Neural progenitor cell (in vitro differentiated cells): ENCODE data around the gene NAT8. TPM values are rescaled to one million over a fixed set of nuclear protein-coding genes. Genes with fewer than 3 reads are reported as not detected.
"Not testable (repeated sequence)": the region's sequence is repeated elsewhere in the genome, so short reads cannot be mapped to it uniquely, and the experiment has no call there.

Experiments
- DNase-seq: peaks from one replicate; pipeline ENCODE4 v3.0.0-alpha.2; 2016; ENCODE audit warnings: low spot score
- H2AFZ ChIP-seq: fragments of 200-600 bp; sonication (generic); replicated peaks from 2 replicates; pipeline ENCODE4 v1.6.1; 2016; ENCODE audit warnings: antibody characterized with exemption
- H3F3A ChIP-seq: fragments of 200-600 bp; sonication (generic); 2 replicates; pipeline ENCODE4 v1.6.1; 2016; ENCODE audit warnings: antibody characterized with exemption, low read depth
- H3K27ac ChIP-seq: fragments of 200-600 bp; sonication (generic); 2 replicates; pipeline ENCODE4 v1.5.1; 2016; ENCODE audit warnings: mild to moderate bottlenecking
- H3K27me3 ChIP-seq: fragments of 200-600 bp; sonication (generic); 2 replicates; pipeline ENCODE4 v1.6.1; 2016; ENCODE audit warnings: mild to moderate bottlenecking, moderate library complexity
- H3K36me3 ChIP-seq: fragments of 200-600 bp; sonication (generic); 2 replicates; pipeline ENCODE4 v1.5.1; 2016
- H3K4me1 ChIP-seq: fragments of 200-600 bp; sonication (generic); 2 replicates; pipeline ENCODE4 v1.6.1; 2016; ENCODE audit warnings: mixed run types
- H3K4me2 ChIP-seq: fragments of 200-600 bp; sonication (generic); 2 replicates; pipeline ENCODE4 v1.6.1; 2016
- H3K4me3 ChIP-seq: fragments of 200-600 bp; sonication (generic); 2 replicates; pipeline ENCODE4 v1.5.1; 2016
- H3K79me2 ChIP-seq: fragments of 200-600 bp; sonication (generic); 2 replicates; pipeline ENCODE4 v1.6.1; 2016; ENCODE audit warnings: low read depth
- H3K9ac ChIP-seq: fragments of 200-600 bp; sonication (generic); 2 replicates; pipeline ENCODE4 v1.6.1; 2016
- H3K9me3 ChIP-seq: fragments of 200-600 bp; sonication (generic); 2 replicates; pipeline ENCODE4 v1.5.1; 2016; ENCODE audit warnings: low read depth
- H4K20me1 ChIP-seq: fragments of 200-600 bp; sonication (generic); 2 replicates; pipeline ENCODE4 v1.6.1; 2016; ENCODE audit warnings: low read depth
- H3K27ac Mint-ChIP-seq: 3 replicates; pipeline ENCODE4 v1.8.0; 2021; ENCODE audit warnings: mixed read lengths
- H3K27me3 Mint-ChIP-seq: 2 replicates; pipeline ENCODE4 v1.8.0; 2022; ENCODE audit warnings: low read depth, mild to moderate bottlenecking, inconsistent platforms, moderate library complexity, mixed read lengths; ENCODE audit not compliant: insufficient read depth
- H3K36me3 Mint-ChIP-seq: 3 replicates; pipeline ENCODE4 v1.8.0; 2021; ENCODE audit warnings: mixed read lengths
- H3K4me1 Mint-ChIP-seq: 3 replicates; pipeline ENCODE4 v1.8.0; 2021; ENCODE audit warnings: mixed read lengths
- H3K4me3 Mint-ChIP-seq: 3 replicates; pipeline ENCODE4 v1.8.0; 2021; ENCODE audit warnings: mild to moderate bottlenecking, moderate library complexity, mixed read lengths
- H3K9me3 Mint-ChIP-seq: 3 replicates; pipeline ENCODE4 v1.8.0; 2020; ENCODE audit warnings: mixed read lengths
- EZH2 ChIP-seq: fragments of 200-600 bp; sonication (generic); IDR thresholded peaks from 2 replicates; pipeline ENCODE4 v1.6.1; 2017; ENCODE audit warnings: antibody characterized with exemption, mild to moderate bottlenecking, moderate library complexity
- EZH2phosphoT487 ChIP-seq: fragments of 200-600 bp; sonication (generic); IDR thresholded peaks from 2 replicates; pipeline ENCODE4 v1.6.1; 2017; ENCODE audit warnings: antibody characterized with exemption
- total RNA-seq: library from RNA; depleted of rRNA; stranded (reverse); fragments of >200 nt; gene quantifications from 2 replicates; pipeline ENCODE4 v1.2.3, GENCODE V29; 2015; ENCODE audit warnings: low replicate concordance
- TF ChIP-seq, protein P1 (sequence below): fragments of 200-600 bp; sonication (generic); IDR thresholded peaks from 2 replicates; pipeline ENCODE4 v1.5.1; 2017; ENCODE audit warnings: antibody characterized with exemption, mild to moderate bottlenecking

The NAT8 gene
- total RNA-seq, 1 donor from 2014 or later: not detected

- no peak overlapping the region for H3K4me3 Mint-ChIP-seq
- H3K9me3 ChIP-seq: no peaks in the 10 kb centered on the region
- no peaks in the 10 kb centered on the region for H3K4me1 ChIP-seq
- TF ChIP-seq, protein P1, sequence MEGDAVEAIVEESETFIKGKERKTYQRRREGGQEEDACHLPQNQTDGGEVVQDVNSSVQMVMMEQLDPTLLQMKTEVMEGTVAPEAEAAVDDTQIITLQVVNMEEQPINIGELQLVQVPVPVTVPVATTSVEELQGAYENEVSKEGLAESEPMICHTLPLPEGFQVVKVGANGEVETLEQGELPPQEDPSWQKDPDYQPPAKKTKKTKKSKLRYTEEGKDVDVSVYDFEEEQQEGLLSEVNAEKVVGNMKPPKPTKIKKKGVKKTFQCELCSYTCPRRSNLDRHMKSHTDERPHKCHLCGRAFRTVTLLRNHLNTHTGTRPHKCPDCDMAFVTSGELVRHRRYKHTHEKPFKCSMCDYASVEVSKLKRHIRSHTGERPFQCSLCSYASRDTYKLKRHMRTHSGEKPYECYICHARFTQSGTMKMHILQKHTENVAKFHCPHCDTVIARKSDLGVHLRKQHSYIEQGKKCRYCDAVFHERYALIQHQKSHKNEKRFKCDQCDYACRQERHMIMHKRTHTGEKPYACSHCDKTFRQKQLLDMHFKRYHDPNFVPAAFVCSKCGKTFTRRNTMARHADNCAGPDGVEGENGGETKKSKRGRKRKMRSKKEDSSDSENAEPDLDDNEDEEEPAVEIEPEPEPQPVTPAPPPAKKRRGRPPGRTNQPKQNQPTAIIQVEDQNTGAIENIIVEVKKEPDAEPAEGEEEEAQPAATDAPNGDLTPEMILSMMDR: no peak
- TF ChIP-seq EZH2phosphoT487: no peak
- TF ChIP-seq EZH2: no peak
- H3K79me2 ChIP-seq: no peaks in the 10 kb centered on the region
- H3K9me3 Mint-ChIP-seq: no peaks in the 10 kb centered on the region
- H3K4me2 ChIP-seq: no peak overlapping the region
- peaks cover 28% of the 10 kb centered on the region for H3K27me3 ChIP-seq
- DNase-seq: no peak
- no peak overlapping the region for H3K27ac ChIP-seq
- H3K36me3 ChIP-seq: no peaks in the 10 kb centered on the region
- H3K27ac Mint-ChIP-seq: no peak overlapping the region
- H3K9ac ChIP-seq: no peak overlapping the region
- no peaks in the 10 kb centered on the region for H3K27me3 Mint-ChIP-seq
- no peaks in the 10 kb centered on the region for H3K36me3 Mint-ChIP-seq
- H3F3A ChIP-seq: no peaks in the 10 kb centered on the region
- no peak overlapping the region for H3K4me3 ChIP-seq
- no peaks in the 10 kb centered on the region for H4K20me1 ChIP-seq
- no peaks in the 10 kb centered on the region for H3K4me1 Mint-ChIP-seq
- no peak overlapping the region for H2AFZ ChIP-seq
Measured at GRCh38 chr2:73685764-73686438, 43.7 kb upstream of the NAT8 start.

GRCh38 chr2:73684905-73685304 is 42.7 kb upstream of the NAT8 start:
- TF ChIP-seq, protein P1: peak; percentile 43
- H3K4me3 ChIP-seq, H3K79me2 ChIP-seq, DNase-seq, H3K27ac Mint-ChIP-seq, H2AFZ ChIP-seq, H3K27ac ChIP-seq, H4K20me1 ChIP-seq, H3K9ac ChIP-seq, H3K36me3 Mint-ChIP-seq, H3K9me3 ChIP-seq, H3K9me3 Mint-ChIP-seq, H3K4me2 ChIP-seq, H3K27me3 Mint-ChIP-seq, H3K4me1 ChIP-seq, H3K4me1 Mint-ChIP-seq, H3K36me3 ChIP-seq, H3K4me3 Mint-ChIP-seq, H3F3A ChIP-seq: not testable (repeated sequence)
- H3K27me3 ChIP-seq: peaks cover 26% of the 10 kb centered on the region

DNA sequence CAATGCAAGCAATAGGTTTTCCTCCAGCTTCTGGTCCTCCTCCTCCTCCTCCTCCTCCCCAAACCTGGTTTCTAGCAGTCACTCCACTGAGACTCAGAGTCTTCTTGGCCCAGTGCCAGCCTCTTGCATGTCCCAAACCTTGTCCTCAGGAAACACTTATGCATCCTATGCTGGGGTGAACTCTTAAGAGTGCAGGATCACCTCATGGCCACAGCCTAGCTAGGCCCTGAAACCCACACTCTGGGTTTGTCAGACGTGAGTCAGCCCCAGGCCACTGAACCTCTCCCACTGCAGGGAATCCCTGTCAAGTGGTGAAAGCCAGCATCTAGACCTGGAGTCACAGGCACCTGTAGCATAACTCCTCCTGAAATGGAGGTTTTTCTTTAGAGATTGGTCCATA is 42.1 kb upstream of the NAT8 start:
- H3K9me3 Mint-ChIP-seq, H3K4me1 Mint-ChIP-seq, H3K27ac Mint-ChIP-seq, H3F3A ChIP-seq, H3K4me1 ChIP-seq, H3K79me2 ChIP-seq, H4K20me1 ChIP-seq, H2AFZ ChIP-seq, H3K36me3 Mint-ChIP-seq, H3K27me3 Mint-ChIP-seq, H3K4me2 ChIP-seq, H3K9me3 ChIP-seq, H3K27ac ChIP-seq, H3K4me3 ChIP-seq, H3K36me3 ChIP-seq, H3K4me3 Mint-ChIP-seq, DNase-seq, H3K9ac ChIP-seq: not testable (repeated sequence)
- peaks cover 26% of the 10 kb centered on the region for H3K27me3 ChIP-seq

DNA sequence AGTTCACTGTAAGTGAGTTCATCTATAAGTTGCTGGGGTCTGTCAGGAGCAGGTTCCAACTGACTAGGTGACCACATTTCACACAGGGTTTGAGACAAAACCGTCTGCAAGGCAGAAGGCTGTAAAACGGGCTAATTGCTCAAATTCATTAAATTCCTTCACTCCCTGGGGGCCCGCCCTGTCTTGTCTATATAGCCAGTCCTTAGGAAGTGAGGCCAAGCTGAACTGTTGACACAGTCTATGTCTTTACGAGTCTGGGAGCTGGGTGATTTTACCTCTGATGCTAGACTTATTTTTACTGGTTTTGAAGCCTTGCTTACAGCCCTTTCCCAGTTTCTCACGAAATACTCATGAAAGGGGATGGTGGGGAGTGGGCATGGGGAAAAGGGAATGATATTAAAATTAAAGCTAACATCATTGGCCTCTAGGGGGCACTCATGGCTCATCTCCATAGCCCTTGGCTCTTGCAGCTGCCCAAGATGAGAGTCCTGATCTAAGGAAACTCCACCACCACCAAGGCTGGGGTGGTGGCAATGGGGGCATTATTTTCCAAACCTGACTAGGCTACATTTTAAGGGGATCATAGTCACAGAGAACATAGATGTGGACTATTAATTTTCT is 37.8 kb upstream of the NAT8 start:
- peaks cover 23% of the 10 kb centered on the region for H3K27me3 ChIP-seq
- H3F3A ChIP-seq, H3K4me1 ChIP-seq, H3K9me3 ChIP-seq, H3K79me2 ChIP-seq, H3K27me3 Mint-ChIP-seq, H4K20me1 ChIP-seq, H3K27ac ChIP-seq, H3K4me3 Mint-ChIP-seq, H3K36me3 Mint-ChIP-seq, H3K27ac Mint-ChIP-seq, H3K36me3 ChIP-seq, H3K9ac ChIP-seq, H3K4me3 ChIP-seq, H3K9me3 Mint-ChIP-seq, H3K4me1 Mint-ChIP-seq, H3K4me2 ChIP-seq: not testable (repeated sequence)
- peak; percentile 69 for DNase-seq
- TF ChIP-seq, protein P1: peak; percentile 76
- H2AFZ ChIP-seq: peak overlapping the region; percentile 11

DNA sequence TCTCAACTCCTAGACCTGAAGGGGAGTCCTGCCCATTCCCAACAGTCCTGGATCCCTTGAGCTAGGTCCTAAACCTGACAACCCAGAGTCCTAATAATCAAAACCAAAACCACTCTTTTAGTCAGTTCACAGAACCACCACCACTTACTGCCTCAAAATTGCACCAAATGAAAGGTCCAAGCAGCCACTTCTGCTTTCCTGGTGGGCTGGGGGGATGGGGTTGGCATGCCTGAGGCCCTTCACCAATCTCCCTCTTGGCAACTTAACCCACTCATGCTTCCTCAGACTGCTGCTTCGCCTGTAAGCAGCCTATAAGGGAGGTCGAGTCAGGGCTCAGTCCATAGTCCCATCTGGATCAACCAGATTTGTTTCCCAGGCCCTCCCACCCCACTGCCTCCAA is 37.0 kb upstream of the NAT8 start:
- not testable (repeated sequence) for H3F3A ChIP-seq, H3K27ac Mint-ChIP-seq, H2AFZ ChIP-seq, H3K79me2 ChIP-seq, H3K9ac ChIP-seq, H3K27me3 Mint-ChIP-seq, DNase-seq, H3K4me2 ChIP-seq, H3K27ac ChIP-seq, H3K4me3 Mint-ChIP-seq, H3K9me3 ChIP-seq, H4K20me1 ChIP-seq, H3K36me3 Mint-ChIP-seq, H3K4me1 Mint-ChIP-seq, H3K4me1 ChIP-seq, H3K9me3 Mint-ChIP-seq, H3K36me3 ChIP-seq, H3K4me3 ChIP-seq
- H3K27me3 ChIP-seq: peaks cover 23% of the 10 kb centered on the region

- H3K36me3 Mint-ChIP-seq, H3K27ac ChIP-seq, H3K4me3 ChIP-seq, H3K4me1 ChIP-seq, DNase-seq, H3K27ac Mint-ChIP-seq, H3F3A ChIP-seq, H3K4me1 Mint-ChIP-seq, H2AFZ ChIP-seq, H4K20me1 ChIP-seq, H3K4me2 ChIP-seq, H3K27me3 Mint-ChIP-seq, H3K9me3 ChIP-seq, H3K9ac ChIP-seq, H3K9me3 Mint-ChIP-seq, H3K36me3 ChIP-seq, H3K4me3 Mint-ChIP-seq, H3K79me2 ChIP-seq: not testable (repeated sequence)
- H3K27me3 ChIP-seq: peaks cover 17% of the 10 kb centered on the region
Measured at GRCh38 chr2:73678008-73678407, 35.8 kb upstream of the NAT8 start.
